Progenitor cell of endocrine pancreas (in vitro differentiated cells): ENCODE measurements around the gene PDLIM4. TPM values are rescaled to one million over a fixed set of nuclear protein-coding genes. Genes with fewer than 3 reads are reported as not detected.

ENCODE experiments used
- DNase-seq: peaks from one replicate; pipeline ENCODE4 v3.0.0; 2021; ENCODE audit warnings: low spot score; ENCODE audit not compliant: unreplicated experiment
- H3K27ac Mint-ChIP-seq: 2 replicates; pipeline ENCODE4 v1.8.0; 2021; ENCODE audit warnings: mild to moderate bottlenecking, moderate library complexity, mixed read lengths
- H3K27me3 Mint-ChIP-seq: 2 replicates; pipeline ENCODE4 v1.8.0; 2021; ENCODE audit warnings: mixed read lengths
- H3K36me3 Mint-ChIP-seq: 2 replicates; pipeline ENCODE4 v1.8.0; 2022; ENCODE audit warnings: mixed read lengths; ENCODE audit not compliant: insufficient read depth
- H3K4me1 Mint-ChIP-seq: 2 replicates; pipeline ENCODE4 v1.8.0; 2021; ENCODE audit warnings: low read depth, mixed read lengths
- H3K4me3 Mint-ChIP-seq: 2 replicates; pipeline ENCODE4 v1.8.0; 2021; ENCODE audit warnings: low read depth, mild to moderate bottlenecking, moderate library complexity, mixed read lengths
- H3K9me3 Mint-ChIP-seq: 2 replicates; pipeline ENCODE4 v1.8.0; 2021; ENCODE audit warnings: low read depth, mixed read lengths
- total RNA-seq: library from RNA; stranded (reverse); gene quantifications from 2 replicates; pipeline ENCODE4 v1.2.1, GENCODE V29; 2021
- TF ChIP-seq, protein P1 (sequence below): fragments of 200-600 bp; sonication (generic); IDR thresholded peaks from one replicate; pipeline ENCODE4 v1.5.0; 2021; ENCODE audit warnings: antibody characterized with exemption, mild to moderate bottlenecking; ENCODE audit not compliant: unreplicated experiment

Gene PDLIM4
- total RNA-seq, 1 donor from 2014 or later = 14.7 TPM

DNA sequence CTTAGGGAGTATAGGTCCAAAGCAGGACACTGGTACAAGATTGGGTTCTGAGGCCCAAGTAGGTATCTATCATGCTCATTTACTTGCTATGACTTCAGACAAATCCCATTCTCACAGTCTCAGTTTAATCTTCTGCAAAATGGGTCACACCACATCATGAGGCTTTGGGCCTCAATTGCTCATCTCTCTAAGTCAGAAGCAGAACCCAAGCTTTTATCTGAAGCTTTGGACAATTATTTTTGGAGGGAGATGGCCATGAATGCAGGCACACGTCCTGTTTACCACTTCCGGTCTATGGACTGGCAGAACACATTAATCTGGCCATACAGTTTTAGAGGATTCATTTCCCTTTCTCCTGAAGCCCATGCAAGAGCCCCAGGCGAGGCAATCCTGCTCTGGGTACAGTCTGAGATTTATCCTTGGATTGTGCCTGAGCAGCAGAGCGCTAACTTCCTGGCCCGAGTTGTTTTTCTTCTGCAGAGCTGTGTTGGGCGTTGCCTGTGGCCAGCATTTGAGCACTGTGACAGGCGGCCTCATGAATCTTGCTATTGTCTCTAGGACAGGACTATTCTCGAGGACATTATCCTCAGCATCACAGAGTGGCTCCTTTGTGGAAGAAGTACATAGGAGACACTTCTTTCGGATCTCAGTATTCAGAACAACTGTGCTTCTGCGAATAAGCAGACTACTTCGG is 52.8 kb downstream of the PDLIM4 start:
- Mint-ChIP-seq H3K27me3 (no peaks in the 10 kb centered on the region), H3K4me1 (no peaks in the 10 kb centered on the region), H3K27ac (no peak overlapping the region), H3K9me3 (peaks cover 2% of the 10 kb centered on the region), H3K4me3 (no peak overlapping the region), H3K36me3 (peaks cover 2% of the 10 kb centered on the region)
- TF ChIP-seq, protein P1, sequence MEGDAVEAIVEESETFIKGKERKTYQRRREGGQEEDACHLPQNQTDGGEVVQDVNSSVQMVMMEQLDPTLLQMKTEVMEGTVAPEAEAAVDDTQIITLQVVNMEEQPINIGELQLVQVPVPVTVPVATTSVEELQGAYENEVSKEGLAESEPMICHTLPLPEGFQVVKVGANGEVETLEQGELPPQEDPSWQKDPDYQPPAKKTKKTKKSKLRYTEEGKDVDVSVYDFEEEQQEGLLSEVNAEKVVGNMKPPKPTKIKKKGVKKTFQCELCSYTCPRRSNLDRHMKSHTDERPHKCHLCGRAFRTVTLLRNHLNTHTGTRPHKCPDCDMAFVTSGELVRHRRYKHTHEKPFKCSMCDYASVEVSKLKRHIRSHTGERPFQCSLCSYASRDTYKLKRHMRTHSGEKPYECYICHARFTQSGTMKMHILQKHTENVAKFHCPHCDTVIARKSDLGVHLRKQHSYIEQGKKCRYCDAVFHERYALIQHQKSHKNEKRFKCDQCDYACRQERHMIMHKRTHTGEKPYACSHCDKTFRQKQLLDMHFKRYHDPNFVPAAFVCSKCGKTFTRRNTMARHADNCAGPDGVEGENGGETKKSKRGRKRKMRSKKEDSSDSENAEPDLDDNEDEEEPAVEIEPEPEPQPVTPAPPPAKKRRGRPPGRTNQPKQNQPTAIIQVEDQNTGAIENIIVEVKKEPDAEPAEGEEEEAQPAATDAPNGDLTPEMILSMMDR = no peak
- no peak for DNase-seq

DNA sequence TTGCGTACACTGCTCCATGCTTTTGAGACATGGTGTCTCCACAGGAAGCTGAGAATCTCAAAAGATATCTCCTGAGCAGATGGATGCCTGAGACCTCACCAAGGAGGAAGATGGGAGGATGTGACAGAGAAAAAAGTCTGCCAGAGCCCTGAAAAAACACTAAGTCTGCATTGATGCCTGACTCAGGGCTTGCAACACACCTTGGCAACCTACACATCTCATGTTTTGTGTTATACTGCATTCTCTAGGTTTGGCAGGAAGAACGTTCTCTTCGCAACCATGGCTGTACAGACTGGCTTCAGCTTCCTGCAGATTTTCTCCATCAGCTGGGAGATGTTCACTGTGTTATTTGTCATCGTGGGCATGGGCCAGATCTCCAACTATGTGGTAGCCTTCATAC is 55.9 kb downstream of the PDLIM4 start:
- Mint-ChIP-seq H3K27me3 (no peaks in the 10 kb centered on the region), H3K36me3 (no peaks in the 10 kb centered on the region), H3K9me3 (no peaks in the 10 kb centered on the region)

DNA sequence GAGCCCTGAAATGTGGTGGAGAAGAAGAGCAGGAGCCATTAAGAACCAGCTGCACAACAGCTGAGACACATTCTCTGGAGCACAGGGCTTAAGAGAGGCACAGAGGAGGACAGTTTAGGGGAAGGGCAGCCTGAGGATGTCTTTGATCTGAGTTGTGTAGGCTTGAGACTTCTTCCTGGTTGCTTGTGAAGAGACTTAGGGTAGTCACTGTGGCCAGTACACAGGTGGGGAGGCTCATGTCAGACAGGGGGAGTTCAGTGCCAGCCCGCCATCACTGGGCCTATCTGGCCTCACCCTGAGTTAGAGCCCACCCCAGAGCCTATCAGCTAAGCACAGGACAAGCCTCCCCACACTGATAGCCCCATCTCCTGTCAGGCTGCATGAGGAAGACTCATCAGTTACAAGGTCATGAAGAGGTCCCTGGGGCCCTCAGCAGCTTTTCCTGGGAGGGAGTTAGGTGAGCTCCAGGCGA is 56.5 kb downstream of the PDLIM4 start:
- Mint-ChIP-seq H3K36me3 (no peaks in the 10 kb centered on the region), H3K9me3 (no peaks in the 10 kb centered on the region), H3K27ac (no peak overlapping the region), H3K4me3 (no peak overlapping the region), H3K4me1 (no peaks in the 10 kb centered on the region), H3K27me3 (no peaks in the 10 kb centered on the region)
- no peak for DNase-seq
- TF ChIP-seq, protein P1 = no peak

More for the DNA sequence above, 55.9 kb downstream of the PDLIM4 start:
- TF ChIP-seq, protein P1 = no peak
- Mint-ChIP-seq H3K27ac (no peak overlapping the region), H3K4me3 (no peak overlapping the region), H3K4me1 (no peaks in the 10 kb centered on the region)
- DNase-seq = no peak

DNA sequence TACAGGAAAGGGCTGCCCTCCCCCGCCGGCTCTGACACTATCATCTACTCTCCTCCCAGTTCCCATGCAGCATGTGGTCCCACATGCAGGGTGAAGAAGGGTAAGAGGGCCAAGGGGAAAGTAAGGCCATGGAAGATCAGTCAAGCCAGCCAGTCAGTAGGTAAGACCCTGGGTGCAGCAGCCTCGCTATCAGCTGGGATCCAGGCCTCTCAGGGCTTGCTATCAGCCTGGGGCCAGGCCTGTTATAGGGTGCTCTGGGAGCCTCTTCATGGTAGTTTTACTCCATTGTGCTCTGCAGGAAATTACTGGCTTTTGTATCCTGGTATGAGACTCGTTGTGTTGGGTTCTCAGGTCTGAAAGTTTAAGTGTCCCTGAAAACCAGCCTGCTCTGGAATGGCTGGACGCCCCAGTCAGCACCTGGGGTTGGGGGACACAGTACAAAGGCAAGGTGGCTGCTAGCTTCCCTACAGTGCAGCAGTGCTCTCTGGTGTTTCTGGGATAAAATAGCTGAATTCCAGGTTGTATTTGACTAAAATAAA is 58.1 kb downstream of the PDLIM4 start:
- Mint-ChIP-seq H3K9me3 (no peaks in the 10 kb centered on the region), H3K36me3 (no peaks in the 10 kb centered on the region), H3K4me1 (no peaks in the 10 kb centered on the region), H3K4me3 (no peak overlapping the region), H3K27me3 (no peaks in the 10 kb centered on the region), H3K27ac (no peak overlapping the region)
- TF ChIP-seq, protein P1 = no peak
- no peak for DNase-seq

DNA sequence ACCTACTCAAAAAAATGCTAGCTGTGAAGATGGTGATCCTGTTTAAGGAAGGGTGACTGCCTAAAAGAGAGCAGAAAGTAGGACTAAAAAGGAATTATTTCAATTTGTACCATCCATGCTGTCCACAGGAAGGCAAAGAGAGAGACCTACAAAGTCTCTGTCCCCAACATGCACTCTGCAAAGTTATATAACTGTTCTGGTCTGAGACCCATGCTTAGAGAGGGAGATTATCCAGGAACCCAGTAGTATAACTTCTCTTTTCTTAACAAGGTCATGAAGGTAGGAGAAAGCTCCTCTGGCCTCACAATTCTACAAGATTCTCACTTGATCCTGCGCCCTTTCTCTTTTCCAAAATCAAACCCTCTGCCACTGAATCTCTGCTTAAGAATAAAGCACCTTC is 62.5 kb downstream of the PDLIM4 start:
- DNase-seq = no peak
- Mint-ChIP-seq H3K27ac (no peak overlapping the region), H3K4me1 (peaks cover 9% of the 10 kb centered on the region), H3K27me3 (no peaks in the 10 kb centered on the region), H3K36me3 (no peaks in the 10 kb centered on the region), H3K4me3 (no peak overlapping the region), H3K9me3 (no peaks in the 10 kb centered on the region)
- TF ChIP-seq, protein P1 = no peak
